Kidney glomerular epithelial cell (primary cell): ENCODE measurements around the gene DDX41.
"Not testable (repeated sequence)": the region's sequence is repeated elsewhere in the genome, so short reads cannot be mapped to it uniquely, and the experiment has no call there.

ENCODE experiments used
- DNase-seq: peaks from one replicate; lab custom pipeline; 2025; lab: John Stamatoyannopoulos, UW

The DDX41 gene

GRCh38 chr5:177497292-177498012 lies 19.3 kb downstream of the DDX41 start, which contains the start of gene PDLIM7:
Gene PDLIM7 (minus strand): TSS chr5:177497604. CDS start chr5:177496512, 1,092 bp downstream.
- DNase-seq, result peak; percentile 97

- peak; percentile 77 for DNase-seq
Measured at GRCh38 chr5:177496727-177497291, 20.0 kb downstream of the DDX41 start.

- peak; percentile 66 for DNase-seq
Measured at GRCh38 chr5:177496070-177496726, 20.6 kb downstream of the DDX41 start.

GRCh38 chr5:177495243-177496060 lies 21.3 kb downstream of the DDX41 start:
- peak; percentile 64 for DNase-seq

GRCh38 chr5:177494346-177495195 lies 22.2 kb downstream of the DDX41 start:
- DNase-seq, result peak; percentile 94

GRCh38 chr5:177493795-177494345 lies 22.9 kb downstream of the DDX41 start:
- no peak for DNase-seq

- no peak for DNase-seq
Measured at GRCh38 chr5:177492841-177493240, 23.9 kb downstream of the DDX41 start.

- DNase-seq, result no peak
Measured at GRCh38 chr5:177491983-177492746, 24.6 kb downstream of the DDX41 start.

GRCh38 chr5:177491429-177491945 lies 25.3 kb downstream of the DDX41 start:
- no peak for DNase-seq

- no peak for DNase-seq
Measured at GRCh38 chr5:177490992-177491391, 25.8 kb downstream of the DDX41 start.

- no peak for DNase-seq
Measured at GRCh38 chr5:177490311-177490991, 26.3 kb downstream of the DDX41 start.

GRCh38 chr5:177489119-177489716 lies 27.5 kb downstream of the DDX41 start:
- DNase-seq, result no peak

- no peak for DNase-seq
Measured at GRCh38 chr5:177487975-177488374, 28.8 kb downstream of the DDX41 start.

GRCh38 chr5:177487144-177487543 lies 29.6 kb downstream of the DDX41 start:
- no peak for DNase-seq

GRCh38 chr5:177486256-177486655 lies 30.5 kb downstream of the DDX41 start:
- DNase-seq, result no peak

GRCh38 chr5:177485753-177486152 lies 31.0 kb downstream of the DDX41 start:
- DNase-seq, result not testable (repeated sequence)

GRCh38 chr5:177484902-177485549 lies 31.7 kb downstream of the DDX41 start:
- no peak for DNase-seq
